GM12873 (cell line): Measurements from ENCODE around the gene TMEM212.

Source experiments
- CTCF ChIP-seq: IDR thresholded peaks from 2 replicates; pipeline ENCODE4 v1.5.1; 2012; ENCODE audit warnings: low read depth, mild to moderate bottlenecking, moderate library complexity, low read length, control low read depth; ENCODE audit not compliant: insufficient read depth; ENCODE audit errors: missing control alignments

Gene TMEM212

GRCh38 chr3:171879472-171879871 lies 36.3 kb downstream of the TMEM212 start:
- TF ChIP-seq CTCF, result no peak

GRCh38 chr3:171880101-171880870 lies 37.1 kb downstream of the TMEM212 start:
- TF ChIP-seq CTCF, result no peak

- TF ChIP-seq CTCF, result no peak
Measured at GRCh38 chr3:171881251-171881650, 38.1 kb downstream of the TMEM212 start.

GRCh38 chr3:171883257-171883892 lies 40.2 kb downstream of the TMEM212 start:
- no peak for TF ChIP-seq CTCF

GRCh38 chr3:171883893-171884279 lies 40.7 kb downstream of the TMEM212 start:
- no peak for TF ChIP-seq CTCF

GRCh38 chr3:171888466-171888865 lies 45.3 kb downstream of the TMEM212 start:
- TF ChIP-seq CTCF, result no peak

GRCh38 chr3:171890398-171890797 lies 47.2 kb downstream of the TMEM212 start:
- no peak for TF ChIP-seq CTCF
